ENCODE data around the gene SIX2.
A peak's percentile ranks its signal among the peaks of the same experiment; 100 is the strongest.

SIX2 gene

DNA sequence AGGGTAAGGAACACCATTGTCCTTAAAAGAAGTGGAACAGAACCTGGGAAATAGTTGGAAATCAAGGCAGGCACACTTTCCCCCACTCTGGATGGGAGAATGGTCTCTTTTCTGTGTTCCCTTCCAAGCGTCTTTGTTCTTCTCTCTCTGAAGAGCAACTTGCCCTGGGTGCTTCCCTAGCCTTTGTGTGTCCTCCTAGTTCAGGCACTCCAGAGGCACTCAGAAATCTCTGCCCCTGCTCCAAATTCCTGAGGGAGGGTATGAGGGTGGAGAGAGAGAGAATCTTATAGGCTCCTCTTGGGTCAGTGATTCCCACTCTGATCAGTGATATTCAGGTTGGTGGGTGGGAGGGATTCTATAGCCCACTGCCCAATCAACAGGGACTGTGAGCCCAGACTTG lies 8.8 kb upstream of the SIX2 start:
- no peak for DNase-seq

- DNase-seq: no peak
These were observed 5.6 kb upstream of the SIX2 start for GRCh38 chr2:45014831-45015230.

DNA sequence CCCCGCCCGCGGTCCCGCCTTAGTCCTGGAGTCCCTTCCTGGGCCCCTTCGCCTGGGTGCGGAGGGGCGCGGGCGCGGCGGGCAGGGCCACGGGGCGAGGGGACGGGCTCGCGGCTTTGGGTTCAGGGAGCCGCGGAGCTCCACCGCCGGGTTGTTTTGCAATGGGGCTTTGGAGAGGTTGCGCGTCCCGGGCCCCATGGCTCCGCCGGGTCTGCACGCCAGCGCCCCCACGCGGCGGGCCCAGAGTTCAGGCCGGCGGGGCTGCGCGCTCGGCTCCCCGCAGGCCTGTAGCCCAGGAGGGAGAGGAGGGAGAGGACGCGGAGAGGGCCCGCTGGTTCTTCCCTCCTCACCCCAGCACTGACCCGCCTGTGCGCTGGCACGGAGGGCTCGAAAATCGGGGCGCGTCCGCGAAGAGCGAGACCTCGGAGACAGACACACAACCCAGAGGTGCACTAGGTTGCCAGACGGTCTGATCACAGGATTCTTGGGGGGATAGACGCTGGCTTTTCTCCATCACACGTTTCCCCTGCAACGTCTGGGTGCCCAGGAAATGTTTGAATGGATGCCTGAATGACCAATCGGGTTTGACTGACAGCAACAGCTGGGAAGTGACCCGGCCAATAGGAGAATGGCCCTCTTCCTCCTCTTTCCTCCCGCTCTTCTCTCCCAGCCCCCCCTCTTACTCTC lies 4.9 kb upstream of the SIX2 start:
- no peak for DNase-seq

DNA sequence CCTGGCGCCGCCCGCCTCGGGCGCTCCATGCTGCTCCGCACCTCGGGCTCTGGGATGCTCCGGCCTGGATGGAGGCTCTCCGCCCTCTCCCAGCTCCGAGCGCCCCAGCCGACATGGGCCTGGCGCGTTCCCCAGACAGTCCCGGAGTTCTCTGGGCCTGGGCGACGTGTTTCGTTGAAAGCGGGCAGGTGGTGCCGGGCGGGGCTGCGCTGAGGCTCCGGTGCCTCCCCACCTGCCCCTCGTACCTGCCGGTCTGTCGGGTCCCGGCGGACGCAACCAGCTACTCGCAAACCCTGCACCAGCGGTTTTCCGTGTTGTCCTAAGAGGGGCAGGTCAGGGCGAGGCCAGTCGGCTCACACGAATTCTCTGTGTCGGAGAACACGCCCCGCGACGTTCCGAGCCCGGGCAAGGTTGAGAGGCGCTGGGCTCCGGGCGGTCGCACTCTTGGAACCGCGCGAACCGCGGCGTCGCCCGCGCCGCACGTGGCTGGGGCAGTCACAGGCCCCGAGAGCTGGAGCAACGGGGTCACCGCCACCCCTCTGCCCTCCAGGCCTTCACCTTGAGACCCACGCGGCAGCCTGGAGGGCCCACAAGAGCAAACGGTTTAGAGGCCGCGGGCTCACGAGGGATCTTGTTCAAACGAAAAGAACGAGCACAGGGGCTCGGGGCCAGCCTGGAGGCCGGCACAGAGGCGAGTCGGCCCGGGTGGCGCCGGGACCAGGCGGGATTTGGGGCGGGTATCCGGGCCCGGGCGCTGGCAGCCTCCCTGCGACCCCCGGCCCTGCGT lies 4.2 kb upstream of the SIX2 start:
- DNase-seq: no peak

DNA sequence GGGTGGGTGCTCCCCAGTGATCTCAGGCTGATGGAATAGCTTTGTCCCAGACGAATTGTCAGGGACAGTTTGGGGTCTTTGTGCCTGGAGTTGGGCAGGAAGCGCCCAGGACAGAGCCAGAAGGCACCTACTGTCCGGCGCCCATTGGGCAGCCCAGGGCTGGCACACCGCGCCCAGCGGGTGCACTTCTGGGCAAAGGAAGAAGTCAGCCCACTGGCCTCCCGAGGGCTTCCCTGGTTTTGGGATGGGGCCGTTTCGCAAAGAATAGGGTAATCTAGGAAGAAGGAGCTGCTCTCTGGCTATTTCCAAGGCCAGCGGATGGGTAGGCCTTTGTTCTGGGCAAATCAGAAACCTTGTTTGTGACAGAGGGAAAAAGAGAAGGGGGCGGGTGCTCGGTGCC lies 3.5 kb upstream of the SIX2 start:
- DNase-seq: no peak

- no peak for DNase-seq
These were observed 2.7 kb upstream of the SIX2 start for GRCh38 chr2:45011621-45012602.

- DNase-seq: no peak
These were observed 1.9 kb upstream of the SIX2 start for GRCh38 chr2:45011121-45011520.

DNA sequence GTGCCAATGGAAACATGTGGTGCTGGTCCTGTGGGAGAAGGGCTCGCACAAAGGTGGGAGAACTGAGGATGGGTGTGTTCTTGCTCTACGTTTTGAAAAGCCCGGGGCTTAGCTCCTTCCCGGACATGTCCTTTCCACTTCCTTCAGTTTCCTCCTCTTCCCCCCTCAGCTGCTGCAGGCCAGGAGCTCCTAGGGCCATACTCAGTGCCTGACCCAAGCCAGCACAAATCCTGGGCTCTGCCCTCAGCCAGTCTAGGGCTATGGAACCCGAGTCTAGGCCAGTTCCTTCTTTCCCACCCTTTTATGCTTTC lies 1.4 kb upstream of the SIX2 start:
- DNase-seq: no peak

- DNase-seq: peak; percentile 27
These were observed 863 bp upstream of the SIX2 start for GRCh38 chr2:45009928-45010701.

GRCh38 chr2:45008296-45009129 lies 739 bp downstream of the SIX2 start:
- DNase-seq: peak; percentile 25

DNA sequence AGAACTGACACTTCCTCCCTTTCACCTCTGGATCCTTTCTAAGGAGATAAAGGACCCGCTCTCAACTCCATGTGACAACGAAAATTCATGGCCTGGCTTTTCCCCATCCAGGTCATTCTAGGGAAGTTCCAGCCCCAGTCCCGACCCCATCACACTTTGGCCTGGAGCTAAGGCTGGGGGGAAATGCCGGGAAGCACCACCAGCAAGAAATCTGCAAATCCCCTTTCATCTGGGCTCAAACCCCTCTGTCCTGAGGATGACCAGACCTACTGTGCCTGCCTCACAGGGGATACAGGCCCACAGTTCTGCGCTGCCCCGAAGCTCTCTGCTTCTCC lies 1.3 kb downstream of the SIX2 start:
- DNase-seq: no peak

DNA sequence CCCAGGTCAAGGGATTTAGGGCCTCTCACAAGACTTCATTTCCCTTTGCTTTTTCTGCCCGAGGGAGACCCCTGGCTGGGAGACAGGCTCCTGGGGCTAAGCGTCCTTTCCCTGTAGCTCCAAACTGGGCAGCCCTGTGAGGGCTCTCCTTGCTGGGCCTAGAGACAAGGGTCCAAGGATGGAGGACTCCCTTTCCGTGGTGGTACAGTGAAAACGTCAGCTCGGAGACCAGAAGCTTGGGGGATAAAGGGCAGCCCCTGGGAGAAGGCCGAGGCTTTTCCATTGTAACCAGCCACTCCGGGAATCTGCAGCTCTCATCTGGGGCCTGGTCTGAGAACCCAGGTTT lies 2.3 kb downstream of the SIX2 start:
- DNase-seq: no peak

DNA sequence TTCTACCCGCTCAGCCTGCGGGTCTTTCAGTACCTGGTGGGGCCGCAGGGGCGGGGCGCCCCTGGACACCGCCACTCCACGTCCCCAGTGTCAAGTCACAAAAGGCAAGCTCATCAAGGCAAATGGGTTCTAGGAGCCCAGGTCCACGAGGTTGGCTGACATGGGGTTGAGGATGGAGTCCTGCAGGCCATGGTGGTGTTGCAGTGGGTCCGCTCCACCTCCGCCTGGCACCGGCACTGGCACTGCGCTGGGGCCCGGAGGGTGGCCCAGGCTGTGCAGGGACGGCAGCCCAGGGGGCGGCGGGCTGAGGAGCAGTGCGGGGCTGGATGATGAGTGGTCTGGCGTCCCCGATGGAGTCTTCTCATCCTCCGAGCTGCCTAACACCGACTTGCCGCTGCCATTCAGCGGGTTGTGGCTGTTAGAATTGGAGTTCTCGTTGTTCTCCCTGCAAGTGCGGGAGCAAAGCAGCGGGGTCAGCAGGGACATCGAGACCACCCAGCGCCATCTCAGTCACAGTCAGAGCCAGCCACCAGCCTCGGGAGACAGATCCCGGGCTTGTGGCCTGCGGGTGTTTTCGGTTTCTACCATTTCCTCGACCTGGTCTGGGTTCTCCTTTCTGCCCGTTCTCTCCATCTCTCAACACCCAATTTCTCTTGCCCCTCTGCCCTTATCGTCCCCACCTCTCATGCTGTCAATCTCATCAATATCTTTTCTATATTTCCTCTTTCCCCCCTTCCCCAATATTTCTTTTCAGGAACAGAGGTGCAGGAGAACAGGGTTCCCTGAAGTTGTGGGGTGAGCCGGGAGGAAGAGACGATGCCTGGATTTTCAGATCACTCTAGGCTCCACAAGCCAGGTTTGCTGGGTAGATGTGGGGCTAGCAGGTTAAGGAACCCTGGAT lies 3.0 kb downstream of the SIX2 start:
- no peak for DNase-seq

DNA sequence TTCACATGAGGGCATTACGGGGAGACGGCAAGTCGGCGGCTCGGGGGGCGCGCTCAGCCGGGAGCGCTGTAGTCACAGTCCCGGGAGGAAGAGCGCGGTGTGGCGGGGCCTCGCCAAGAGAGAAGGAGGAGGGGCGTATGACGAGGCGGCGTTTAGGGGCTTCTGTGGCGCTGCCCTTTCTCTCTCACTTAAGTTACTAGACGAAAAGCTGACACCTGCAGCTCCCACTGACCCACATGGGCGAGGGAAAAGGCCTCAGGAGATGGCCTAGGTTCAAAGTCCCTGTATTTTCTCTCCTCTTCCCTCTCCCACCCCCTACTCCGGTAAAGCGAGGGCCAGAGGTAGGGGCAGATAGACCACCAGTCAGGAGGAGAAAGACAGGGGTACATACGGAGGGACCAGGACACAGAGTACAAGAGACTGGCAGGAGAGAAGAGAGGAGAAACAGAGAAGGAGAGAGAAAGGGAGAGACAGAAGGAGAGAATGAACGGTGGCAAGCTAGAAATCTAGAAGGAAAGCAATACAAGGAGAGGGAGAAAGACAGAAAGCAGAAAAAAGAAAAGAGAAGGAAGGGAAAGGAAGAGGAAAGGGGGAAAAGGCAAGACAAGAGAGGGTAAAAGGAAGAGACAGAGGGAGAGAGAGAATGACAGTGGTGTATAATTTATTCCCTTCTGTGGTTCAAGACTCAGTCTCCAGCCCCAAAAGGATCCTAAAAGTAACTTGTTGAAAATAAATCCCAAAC lies 3.8 kb downstream of the SIX2 start:
- no peak for DNase-seq

- no peak for DNase-seq
These were observed 4.6 kb downstream of the SIX2 start for GRCh38 chr2:45004562-45005191.

- no peak for DNase-seq
These were observed 5.4 kb downstream of the SIX2 start for GRCh38 chr2:45003579-45004551.

DNA sequence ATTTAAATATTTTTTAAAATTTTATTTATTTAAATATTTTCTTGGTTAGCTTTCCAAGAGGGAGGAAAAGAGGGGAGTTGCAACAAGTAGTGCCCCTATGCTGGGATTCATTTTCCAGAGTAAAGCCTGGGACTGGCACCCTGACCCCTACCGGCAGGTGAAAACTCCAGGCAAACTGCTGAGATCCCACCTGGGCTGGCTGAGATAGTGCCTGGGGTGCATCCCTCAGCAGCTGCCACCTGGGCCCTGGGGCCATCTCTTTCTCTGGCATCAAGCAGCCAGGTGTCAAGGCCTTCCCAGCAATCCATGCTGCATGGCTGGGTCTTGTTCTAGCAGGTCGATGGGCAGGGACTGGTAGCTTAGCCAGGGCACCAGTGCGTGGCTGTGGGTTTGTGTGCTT lies 6.6 kb downstream of the SIX2 start:
- no peak for DNase-seq

GRCh38 chr2:45001869-45002385 lies 7.3 kb downstream of the SIX2 start:
- no peak for DNase-seq

Data from NCI-H1092 treated with DMSO at 0.1 percent for 48 hours (cell line).